ENCODE measurements around the gene SCAMP3. TPM values are rescaled to one million over a fixed set of nuclear protein-coding genes. Genes with fewer than 3 reads are reported as not detected.
A peak's percentile ranks its signal among the peaks of the same experiment; 100 is the strongest.
"Not testable (repeated sequence)": the region's sequence is repeated elsewhere in the genome, so short reads cannot be mapped to it uniquely, and the experiment has no call there.

Gene SCAMP3
- total RNA-seq, 1 donor from 2014 or later, result 130 TPM

DNA sequence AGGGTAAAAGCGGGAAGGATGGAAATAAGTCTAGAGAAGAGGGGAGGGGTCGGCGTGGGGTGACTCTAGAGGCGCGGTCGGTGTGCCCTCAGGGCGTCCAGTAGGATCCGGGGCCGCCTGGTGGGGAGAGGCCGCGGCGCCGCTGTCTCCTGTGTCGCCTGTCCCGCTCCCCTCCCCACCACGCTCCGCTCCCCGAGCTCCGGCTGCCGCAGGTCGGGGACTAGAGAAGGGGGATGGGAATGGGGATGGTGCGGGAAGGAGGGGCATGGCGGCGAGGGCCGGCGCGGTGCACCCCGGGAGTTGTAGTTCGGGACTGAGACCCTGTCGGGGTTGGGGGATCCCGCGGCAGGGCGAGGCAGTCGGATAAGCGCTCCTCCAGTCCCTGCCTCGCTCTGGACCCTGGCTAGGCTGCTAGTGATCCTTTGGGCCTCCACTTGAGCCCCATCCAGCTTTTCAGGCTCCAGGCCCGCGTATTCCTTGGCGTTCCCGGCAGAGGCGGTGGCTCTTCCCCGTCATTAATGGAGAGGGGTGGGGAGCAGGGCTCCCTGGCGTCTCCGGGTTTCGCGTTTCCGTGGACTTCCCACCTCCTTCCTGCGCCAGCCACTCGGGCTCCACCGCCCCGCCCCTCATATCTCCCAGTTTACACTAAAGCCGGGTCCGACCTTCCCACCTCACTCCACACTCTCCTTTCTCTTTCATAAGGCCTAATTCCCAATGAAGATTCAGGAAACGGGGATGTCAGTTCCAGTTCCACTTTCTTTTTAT lies 6.7 kb downstream of the SCAMP3 start, which contains the start of gene ENTREP3:
TSS of gene ENTREP3 (minus strand) at position 241 of the 765 bp plus-strand sequence. CDS start 606 bp downstream, outside the sequence.
- DNase-seq (ENCODE audit: low read depth), result peak; percentile 92

DNA sequence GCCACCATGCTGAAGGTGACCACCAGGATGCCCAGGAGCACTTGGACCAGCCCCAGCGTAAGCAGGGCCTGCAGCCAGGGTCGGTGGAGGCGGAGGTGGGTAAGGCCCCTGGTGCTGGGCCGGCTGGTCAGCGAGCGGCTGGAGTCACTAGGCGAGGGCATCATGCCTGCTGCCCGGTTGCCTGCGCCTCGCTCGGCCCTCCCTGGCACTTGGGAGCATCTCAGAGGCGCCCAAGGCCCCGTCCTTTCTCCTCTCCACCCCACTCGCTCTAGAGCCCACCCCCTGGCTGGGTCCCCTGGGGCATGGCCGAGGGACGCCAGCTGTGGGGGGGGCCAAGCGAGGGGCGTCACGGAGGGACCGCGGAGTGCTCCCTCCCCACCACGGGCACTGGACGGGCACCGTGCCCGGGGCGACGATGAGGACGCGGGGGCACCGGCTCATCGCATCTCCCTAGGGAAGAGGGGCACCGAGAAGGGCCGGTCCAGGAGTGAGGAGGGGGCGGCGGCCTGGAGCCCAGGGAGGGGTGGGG lies 7.4 kb downstream of the SCAMP3 start:
- peak; percentile 45 for DNase-seq (ENCODE audit: low read depth)

DNA sequence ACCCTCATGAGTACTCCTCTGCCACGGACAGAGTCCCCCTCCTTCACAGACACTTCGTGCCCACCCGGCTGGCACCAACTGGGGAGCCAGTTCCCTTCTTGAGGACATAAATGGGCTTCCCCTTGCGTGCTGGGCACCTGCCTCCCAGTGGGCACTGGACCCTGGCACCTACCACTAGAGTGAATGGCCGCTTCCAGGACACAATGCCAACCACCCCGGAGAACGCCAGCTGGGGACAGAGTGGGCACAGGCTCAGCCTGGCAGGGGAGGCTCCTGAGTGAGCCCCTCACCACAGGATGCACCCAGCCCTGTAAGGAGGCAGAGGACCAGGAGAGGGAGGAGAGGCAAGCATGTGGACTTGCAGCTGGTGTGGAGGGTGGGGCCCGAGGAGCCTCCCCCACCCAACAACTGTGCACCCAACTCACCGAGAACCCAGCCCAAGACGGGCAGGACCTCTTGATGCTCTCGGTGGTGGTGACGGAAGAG lies 7.9 kb downstream of the SCAMP3 start:
- peak; percentile 58 for DNase-seq (ENCODE audit: low read depth)

DNA sequence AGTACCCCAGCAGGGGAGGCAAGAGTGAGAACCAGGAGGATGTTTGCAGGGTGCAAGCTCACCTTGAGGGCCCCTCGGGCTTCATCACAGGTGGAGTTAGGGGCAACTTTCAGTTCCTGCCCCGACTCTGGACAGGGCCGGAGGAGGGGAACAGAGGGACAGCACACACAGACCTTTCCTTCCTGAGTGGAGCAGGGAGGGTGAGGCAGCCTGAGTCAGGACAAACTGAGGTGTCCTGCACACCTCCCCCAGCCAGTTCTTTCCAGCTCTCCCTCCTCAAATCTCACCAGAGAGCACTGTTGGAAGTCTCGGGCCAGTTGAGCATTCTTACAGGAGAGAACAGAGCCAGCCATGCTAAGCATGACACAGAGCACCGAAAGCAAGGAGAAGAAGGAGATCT lies 8.4 kb downstream of the SCAMP3 start:
- DNase-seq (ENCODE audit: low read depth), result no peak

DNA sequence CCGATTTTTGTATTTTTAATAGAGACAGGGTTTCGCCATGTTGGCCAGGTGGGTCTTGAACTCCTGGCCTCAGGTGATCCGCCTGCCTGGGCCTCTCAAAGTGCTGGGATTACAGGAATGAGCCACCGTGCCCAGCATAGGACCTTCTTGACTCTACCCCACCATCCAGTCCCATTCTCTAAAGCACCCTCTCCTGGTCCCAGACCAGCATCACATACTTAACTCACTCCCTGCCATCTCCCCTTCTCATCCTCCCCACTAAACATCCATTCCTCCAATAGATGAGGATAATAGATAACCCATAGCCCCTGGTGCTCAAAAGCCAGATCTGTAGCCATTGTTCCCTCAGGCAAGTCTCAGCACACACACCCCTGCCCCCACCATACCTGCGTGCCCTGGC lies 9.0 kb downstream of the SCAMP3 start:
- no peak for DNase-seq (ENCODE audit: low read depth)

DNA sequence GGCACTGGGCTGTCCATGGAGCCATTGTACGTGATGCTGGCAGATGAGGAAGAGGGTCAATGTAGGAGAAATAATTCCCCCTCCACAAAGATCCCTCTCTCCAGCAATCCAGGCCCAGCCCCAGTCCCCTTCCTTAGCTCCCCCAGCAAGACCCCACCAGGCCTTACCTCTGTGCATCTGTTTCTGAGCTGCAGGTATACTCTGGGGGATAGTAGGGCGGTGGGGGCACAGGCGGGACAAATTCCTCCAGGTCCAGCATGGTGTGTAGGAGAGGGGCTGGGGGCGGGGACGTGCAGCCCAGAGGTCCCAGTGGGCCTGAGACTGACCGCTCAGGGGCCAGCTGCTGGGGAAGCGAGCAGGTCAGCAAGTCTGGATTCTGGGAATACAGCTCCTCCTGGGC lies 10.6 kb downstream of the SCAMP3 start:
- DNase-seq (ENCODE audit: low read depth), result no peak

DNA sequence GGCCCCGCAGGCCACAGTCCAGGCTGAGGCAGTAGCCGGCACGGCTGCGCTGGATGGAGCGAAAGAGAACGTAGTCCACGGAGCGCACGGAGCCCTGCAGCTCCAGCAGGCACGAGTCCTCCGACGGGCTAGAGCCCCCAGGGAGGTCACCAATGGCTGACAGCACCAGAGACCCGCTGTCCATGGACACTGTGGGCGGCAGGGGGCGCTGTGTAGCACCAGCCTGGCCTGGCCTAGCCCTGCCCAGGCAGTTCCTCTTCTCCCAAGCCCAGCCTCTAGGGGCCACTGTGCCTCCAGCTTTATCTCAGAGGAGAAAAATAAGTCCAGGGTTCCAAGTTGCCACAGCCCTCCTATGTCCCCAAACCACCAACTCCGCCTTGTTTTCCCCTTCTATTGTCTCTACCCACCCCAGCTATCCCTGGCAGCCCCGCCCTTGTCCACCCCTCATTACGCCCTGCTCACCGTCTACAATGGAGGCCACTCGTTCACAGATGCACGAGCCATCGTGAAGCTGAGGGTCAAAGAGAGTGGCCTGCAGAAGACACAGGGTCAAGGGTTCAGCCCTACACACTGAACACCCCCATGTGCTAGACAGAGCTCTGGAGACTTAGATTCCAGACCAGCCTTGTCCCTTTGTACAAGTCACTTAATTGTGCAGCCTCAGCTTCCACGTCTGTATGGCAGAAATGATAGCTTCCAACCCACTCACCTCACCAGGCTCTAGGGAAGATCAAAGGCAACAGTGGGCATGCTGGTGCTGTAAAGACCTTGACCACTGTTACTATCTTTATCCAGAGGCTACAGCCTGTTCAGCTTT lies 11.3 kb downstream of the SCAMP3 start:
- DNase-seq (ENCODE audit: low read depth), result peak; percentile 93

DNA sequence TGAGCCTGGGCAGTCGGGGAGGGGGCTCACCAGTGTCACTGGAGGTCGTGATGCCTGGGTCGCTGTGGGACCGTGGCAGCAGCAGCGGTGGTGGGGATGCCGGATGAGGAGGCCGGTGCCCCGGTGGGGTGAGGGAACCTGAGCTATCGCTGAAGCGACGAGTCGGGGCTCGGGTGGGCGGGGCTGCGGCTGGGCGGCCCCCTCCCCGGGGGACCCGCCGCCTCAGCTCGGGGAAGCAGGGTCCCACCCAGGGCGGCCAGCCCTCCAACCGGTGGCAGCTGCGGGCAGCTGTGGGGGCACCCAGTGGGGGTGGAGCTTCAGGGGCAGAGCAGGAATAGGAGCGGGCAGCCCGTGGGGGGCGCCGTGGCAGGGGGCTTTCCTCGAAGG lies 11.9 kb downstream of the SCAMP3 start:
- DNase-seq (ENCODE audit: low read depth), result no peak

DNA sequence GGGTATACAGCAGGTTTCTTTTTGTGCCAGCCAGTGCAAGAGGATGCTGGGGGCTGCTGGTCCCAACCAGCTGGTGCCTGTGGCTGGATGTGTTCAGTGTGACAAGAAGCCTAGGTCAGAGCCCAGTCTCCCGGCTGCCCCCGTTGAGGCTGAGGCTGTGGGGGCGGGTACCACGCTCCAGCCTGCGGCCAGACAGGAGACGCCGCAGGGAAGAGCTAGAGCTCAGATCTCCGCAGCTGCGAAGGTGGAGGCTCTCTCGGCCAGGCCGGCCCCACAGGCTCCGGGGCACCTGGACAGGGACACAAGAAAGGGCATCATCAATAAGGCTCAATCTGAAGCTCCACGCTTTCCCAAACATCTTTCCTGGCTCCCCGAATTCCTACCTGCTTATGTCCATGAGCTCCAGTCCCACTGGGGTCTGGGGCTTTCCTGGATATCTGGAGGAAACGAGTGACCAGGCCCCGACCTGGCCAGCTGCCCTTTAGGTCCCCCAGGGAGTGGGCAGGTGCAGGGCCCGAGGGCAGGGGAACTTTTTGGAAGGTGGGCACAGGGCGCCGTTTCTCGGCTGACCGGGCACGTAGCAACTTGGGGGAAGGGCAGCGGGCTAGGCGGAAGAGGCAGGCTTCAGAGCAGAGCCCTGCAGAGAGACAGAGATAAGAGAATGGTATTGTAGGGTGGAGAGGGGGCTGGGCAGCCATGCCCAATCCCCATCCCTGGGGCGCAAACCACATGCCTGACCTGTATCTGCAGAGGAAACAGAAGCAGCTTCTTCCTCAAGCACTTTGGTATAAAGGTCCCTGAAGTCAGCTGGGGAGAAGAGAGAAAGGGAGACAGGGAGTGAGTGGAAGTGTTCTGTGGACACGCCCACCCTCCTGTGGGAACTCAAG lies 14.2 kb downstream of the SCAMP3 start:
- DNase-seq (ENCODE audit: low read depth), result no peak

DNA sequence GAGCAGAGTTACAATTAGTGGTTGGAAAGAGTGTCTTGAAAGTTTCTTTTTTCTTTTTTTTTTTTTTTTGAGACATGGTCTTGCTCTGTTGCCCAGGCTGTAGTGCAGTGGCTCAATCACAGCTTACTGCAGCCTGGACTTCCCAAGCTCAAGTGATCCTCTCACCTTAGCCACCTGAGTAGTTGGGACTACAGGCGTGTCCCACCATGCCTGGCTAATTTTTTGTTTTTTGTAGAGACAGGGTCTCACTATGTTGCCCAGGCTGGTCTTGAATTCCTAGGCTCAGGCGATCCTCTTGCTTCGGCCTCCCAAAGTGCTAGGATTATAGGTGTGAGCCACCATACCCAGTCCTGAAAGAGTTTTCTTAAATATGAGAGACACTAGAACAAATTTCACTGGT lies 15.4 kb downstream of the SCAMP3 start:
- not testable (repeated sequence) for DNase-seq (ENCODE audit: low read depth)

DNA sequence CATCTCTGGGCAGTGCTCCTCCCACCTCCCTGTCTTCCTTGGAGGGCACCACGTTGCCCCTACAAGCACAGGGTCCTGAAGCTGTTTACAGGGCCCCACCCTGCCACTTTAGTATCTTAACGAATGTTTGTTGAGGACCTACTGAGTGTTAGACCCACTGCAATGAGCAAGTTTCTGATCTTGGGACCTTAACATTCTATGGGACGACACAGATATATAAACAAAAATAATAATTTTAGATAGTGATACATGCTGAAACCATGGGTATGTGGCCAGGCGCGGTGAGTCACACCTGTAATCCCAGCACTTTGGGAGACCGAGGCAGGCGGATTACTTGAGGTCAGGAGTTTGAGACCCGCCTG lies 17.0 kb downstream of the SCAMP3 start:
- no peak for DNase-seq (ENCODE audit: low read depth)

DNA sequence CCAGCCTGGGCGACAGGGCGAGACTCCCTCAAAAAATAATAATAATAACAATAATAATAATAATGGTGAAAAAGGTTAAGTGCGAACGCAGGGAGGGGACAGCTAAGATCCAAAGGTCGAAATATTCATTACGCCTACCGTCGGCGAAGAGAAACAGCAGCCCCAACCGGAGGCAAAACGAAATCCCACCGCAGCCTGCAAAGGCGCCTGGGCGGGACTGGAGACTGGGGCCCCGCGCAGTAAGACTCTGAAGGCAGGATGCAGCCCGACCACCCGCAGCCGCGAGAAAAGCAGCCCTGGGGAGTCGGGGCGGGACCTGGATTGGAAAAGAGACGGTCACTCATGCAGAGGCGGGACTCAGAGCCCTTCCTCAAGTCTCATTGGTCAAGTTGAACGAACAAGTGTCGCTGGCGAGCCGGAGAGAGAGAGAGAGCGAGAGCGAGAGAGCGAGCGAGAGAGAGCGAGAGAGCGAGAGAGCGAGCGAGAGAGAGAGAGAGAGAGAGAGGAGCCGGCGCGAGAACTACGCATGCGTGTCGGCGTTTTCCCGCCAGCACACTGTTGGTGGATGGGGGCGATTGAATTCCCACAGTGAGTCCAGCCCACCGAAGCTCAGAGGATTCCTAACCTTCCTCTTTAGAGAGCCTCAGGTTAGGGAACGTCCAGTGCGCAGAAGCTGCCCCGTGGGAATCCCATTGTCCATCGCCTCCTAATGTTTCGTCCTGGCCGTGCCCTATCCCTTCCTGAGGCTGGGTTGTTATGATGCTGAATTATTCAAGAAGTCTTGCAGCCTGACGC lies 17.6 kb downstream of the SCAMP3 start:
- DNase-seq (ENCODE audit: low read depth), result peak; percentile 100

DNA sequence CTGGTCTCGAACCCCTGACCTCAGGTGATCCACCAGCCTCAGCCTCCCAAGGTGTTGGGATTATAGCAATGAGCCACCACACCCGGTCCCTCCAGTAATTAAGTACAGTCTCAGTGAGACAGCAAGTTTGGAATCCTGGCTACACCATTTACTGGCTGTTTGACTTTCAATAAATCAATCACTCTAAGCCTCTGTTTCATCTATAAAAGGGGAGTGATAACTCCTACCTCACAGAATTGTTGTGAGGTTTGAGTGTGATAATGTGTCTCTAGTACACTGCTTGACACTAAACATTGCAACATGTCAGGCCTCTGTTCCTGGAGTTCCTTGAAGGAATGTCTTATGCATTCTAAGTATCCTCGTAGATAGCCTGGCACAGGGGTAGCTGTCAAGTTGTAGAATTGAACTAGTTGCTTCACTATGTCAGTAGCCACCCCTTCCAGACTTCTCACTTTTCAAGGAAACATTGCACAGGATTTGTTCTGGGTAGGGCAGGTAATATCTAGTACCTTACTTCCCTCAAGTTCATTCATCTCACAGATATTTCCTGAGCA lies 19.3 kb downstream of the SCAMP3 start:
- DNase-seq (ENCODE audit: low read depth), result no peak

DNA sequence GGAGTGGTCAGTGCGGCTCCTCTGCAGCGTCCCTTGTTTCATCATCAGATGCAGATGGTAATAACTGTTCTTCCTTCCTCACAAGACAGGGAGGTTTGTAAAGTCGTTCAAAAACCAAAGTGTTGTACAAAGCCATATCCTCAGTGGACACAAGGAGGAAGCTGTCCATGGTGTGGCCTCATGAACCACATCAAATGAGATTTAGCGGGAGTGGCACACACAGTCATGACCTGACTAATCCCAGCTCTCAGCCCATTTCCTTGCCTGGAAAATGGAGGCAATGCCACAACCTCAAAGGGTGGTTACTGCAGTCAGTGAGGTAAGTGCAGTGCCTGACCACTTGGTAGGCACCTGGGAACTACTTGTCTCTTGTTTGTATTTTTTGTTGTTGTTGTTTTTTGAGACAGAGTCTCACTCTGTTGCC lies 20.3 kb downstream of the SCAMP3 start:
- DNase-seq (ENCODE audit: low read depth), result no peak

DNA sequence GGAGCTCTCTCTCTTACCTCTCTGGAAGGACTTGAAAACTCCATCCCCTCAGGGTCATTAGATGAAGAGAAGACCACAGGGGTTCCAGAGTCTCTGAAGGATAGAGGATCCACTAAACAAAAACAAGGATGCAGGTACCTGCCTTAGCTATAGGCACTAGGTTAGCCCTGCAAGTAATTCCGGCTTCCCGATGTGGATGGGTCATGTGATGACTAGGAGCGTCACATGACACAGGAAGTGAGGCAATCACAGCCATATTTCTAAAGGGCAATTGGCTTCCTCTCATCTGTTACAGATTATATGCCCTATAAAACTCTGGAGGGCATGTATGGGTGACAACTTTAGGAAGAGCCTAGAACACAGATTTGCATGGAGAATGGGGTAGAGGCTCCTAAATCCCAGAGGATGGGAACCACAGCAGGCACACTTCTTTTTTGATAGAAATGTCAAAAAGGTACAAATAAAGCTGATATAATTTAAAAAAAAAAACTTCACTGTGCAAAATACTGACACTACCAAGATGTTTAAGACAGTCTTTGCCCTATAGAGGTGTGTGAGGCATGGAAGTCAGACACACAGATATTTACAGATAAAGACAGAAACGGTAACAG lies 21.0 kb downstream of the SCAMP3 start:
- DNase-seq (ENCODE audit: low read depth), result peak; percentile 81

DNA sequence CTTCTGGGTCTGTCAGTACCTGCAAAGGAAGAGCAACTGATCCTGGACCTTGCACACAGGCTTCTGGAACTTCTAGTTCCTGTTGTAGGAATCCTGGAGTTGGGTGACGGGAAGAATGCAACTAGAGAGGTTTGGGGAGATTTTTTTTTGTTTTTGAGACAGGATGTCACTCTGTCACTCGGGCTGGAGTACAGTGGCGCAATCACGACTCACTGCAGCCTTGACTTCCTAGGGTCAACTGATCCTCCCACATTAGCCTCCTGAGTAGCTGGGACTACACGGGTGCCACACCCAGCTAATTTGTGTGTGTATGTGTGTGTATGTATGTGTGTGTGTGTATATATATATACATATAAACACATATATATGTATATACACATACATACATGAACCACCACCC lies 25.7 kb downstream of the SCAMP3 start:
- DNase-seq (ENCODE audit: low read depth), result no peak

DNA sequence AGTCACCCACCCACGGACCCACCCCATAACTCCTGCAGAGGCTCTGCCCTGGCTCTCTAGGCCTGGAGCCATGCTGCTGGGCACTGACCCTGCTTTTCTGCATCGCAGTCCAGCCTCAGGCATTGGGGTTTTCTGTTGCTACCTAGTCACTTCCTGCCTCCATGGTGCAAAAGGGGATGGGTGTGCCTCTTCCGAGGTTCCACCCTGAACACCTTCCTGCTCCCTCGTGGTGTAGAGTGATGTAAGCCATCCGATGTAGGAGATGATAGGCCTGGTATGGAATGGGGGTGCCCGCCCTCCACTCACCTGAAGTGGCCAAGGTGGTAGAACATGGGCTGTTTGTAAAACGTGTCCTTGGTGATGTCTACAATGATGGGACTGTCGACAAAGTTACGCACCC lies 26.8 kb downstream of the SCAMP3 start:
- not testable (repeated sequence) for DNase-seq (ENCODE audit: low read depth)

DNA sequence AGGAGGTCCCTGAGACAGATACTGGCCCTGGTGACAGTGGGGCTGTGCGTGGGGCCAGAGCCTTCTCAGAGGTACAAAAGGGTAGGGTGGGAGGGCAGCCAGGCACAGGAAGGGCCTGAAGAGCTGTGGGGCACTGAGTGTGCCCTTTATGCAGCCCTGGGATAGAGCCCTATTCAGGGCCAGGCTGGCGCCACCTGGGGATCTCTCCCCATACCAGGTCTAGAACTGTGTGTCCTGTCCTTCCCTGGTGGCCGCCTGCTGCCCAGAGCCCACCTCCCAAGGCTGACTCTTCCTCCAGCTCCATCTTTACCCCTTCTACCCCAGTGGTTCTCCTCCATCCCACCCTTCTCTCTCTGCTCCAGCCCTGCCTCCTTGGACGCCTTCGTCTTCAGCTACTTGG lies 28.7 kb downstream of the SCAMP3 start:
- not testable (repeated sequence) for DNase-seq (ENCODE audit: low read depth)

All from myocyte (in vitro differentiated cells).